ENCODE results near the gene TBC1D23.
A peak's percentile ranks its signal among the peaks of the same experiment; 100 is the strongest.
"Not testable (repeated sequence)": the region's sequence is repeated elsewhere in the genome, so short reads cannot be mapped to it uniquely, and the experiment has no call there.

TBC1D23 gene

DNA sequence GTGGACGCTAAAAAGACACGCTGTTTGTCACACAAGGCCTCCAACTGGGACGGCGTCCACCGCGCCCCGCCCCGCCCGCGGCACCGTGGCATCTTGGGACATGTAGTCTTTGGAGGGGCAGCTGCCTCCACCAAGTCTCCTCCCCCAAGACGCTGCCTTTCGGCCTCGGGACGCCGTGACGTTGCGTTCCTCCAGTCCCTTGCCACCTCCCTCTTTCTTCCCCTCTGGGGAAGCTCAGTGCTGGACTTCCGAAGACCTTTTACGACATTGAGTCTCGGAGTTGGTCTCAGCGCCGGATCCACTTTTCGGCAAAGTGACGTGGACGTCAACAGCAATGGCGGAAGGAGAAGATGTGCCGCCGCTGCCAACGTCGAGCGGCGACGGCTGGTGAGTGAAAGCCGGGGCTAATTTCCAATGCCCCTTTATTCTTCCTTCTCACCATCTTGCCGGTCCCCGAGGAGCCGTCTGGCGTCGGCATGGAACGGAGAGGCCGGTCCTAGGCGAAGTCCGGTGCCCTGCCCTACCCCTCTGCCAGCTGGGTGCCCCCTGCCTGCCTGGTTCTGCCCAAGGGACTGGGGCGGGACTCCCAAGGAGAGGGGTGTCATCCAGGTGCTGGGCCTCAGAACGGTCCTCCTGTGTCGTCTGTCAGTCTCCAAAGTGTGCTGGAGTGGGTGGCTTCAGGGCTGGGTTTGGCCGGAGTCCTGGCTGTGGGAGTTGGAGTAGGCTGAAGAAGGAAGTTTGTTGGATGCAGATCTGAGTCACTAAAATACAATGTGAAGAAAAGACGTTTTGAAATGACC lies at the start of gene TBC1D23:
TSS of gene TBC1D23 (plus strand) at position 308 of the 800 bp plus-strand sequence. CDS start at position 335, 27 bp downstream.
- FAIRE-seq, result peak; percentile 99

DNA sequence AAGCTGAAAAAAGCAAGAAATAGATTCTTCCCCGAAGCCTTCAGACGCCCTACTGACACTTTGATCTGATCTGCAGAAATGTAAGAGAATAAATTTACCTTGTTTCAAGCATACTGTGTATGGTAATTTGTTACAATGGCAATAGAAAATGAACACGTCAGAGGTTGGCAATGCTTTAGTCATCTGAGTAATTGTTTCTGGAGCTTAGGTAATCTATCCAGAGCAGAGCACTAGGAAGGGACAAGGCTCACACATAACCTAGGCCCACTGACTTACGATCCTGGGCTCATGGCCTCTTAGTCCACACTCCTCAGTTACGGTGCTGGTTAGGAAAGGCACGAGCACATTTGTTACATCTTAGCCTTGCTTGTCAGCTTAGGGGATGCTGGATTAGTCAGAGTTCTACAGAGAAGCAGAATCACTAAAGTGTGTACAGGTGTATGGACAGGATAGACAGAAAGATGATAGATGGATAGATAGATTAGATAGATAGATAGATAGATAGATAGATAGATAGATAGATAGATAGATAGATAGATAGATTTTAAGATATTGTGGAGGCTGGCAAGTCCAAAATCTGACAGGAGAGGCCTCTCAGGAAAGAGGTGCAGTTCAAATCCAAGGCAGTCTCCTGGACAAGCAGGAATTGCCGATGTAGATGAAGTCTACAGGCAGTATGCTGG lies 46.8 kb upstream of the TBC1D23 start:
- FAIRE-seq, result no peak

DNA sequence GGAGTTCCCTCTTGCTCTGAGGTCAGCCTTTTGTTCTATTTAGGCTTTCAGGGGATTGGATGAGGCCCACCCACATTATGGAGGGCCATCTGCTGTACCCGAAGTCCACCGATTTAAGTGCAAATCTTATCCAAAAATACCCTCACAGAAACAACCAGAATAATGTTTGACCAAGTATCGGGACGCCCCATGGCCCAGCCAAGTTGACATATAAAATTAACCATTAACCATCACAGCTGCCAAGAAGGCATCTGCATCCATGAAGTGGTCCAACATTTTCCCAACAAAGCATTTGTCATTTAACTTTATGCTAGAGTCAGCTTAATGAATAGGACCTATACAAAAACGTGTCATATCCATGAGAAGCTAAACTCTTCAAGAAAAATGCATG lies 46.2 kb upstream of the TBC1D23 start:
- FAIRE-seq, result no peak

DNA sequence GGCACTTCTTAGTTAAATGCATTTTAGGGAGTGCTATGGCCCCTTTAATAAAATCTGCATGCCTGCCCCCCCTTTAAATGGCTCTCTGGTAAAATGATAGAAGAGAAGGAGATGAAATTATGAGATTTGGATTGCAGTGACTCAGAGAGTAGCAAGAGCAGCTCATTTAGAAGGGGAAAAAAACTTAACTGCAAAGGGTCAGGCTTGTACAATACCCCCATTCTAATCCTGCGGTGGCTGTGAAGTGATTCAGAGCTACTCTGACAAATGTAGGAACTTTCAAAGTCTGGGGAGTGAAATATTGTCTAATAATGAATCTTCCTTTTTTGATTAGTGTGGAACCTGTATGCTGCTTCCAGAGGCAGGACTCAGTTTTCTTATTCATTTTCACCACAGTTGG lies 44.1 kb upstream of the TBC1D23 start:
- no peak for FAIRE-seq

DNA sequence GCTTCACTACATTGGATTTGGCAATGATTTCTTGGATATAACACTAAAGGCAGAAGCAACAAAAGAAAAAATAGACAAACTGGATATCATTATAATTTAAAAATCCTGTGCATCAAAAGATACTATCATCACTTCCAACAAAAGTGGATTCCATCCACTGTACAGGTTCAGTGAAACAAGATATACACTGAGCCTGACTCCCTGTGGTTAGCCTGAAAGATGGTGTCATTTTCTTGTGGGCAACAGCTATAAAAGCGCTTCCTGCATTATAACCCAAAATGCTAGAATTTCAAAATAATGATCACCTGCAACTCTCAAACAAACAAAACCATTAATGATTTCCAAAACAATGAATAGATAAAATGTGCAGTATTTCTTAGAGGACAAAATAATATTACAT lies 39.6 kb upstream of the TBC1D23 start:
- no peak for FAIRE-seq

DNA sequence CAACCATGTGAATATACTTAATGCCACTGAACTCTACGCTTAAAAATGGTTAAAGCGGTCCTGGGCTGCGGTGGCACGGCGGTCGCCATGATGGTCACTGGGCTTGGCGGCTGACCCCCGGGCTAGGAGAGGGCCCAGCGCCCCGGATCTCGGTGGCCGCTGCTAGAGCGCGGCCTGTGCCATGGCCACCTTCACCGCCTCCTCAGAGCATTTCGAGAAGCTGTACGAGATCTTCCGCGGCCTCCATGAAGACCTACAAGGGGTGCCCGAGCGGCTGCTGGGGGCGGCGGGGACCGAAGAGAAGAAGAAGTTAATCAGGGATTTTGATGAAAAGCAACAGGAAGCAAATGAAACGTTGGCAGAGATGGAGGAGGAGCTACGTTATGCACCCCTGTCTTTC lies 35.6 kb upstream of the TBC1D23 start:
- FAIRE-seq, result no peak

DNA sequence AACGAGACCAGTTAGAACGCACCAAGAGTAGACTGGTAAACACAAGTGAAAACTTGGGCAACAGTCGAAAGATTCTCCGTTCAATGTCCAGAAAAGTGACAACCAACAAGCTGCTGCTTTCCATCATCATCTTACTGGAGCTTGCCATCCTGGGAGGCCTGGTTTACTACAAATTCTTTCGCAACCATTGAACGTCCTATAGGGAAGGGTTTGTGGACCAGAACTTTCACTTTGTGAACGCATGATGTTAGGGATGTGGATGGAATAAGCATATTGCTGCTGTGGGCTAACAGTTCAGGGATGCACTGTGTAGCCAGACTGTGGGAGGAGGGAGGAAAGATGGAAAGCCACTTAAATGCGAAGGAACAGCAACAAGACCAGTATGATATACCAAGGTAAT lies 34.9 kb upstream of the TBC1D23 start:
- FAIRE-seq, result no peak

DNA sequence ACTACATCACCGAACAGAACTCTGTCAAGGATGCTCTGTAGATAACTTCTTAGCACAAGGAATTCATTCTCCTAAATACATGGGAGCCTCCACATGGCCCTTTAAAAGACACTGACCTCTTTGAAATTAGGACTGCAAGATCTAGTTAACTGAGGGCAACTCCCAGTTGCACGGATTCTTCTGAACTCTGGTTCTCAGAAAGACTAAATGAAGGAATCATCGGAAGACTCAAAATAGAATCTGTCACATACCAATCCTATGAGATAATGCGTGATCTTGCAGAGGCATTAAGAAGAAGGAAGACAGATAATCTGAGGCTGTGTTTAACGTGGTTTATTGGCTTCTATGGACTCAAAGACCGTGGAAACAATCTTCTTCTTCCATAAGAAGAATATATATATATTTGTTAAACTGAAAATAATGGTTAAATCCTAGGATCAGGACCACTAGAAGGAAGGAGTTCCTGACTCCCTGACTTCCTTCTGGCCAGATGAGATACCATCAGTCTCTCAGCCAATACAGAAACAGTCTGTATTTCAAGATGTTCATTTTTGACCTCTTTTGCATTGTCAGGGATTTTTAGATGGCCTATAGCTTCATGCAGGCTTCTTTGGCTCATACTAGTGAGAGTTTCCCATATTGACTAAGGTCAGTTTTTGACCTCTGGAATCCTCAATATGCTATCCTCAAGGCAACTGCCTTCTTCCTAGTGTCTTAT lies 33.9 kb upstream of the TBC1D23 start:
- FAIRE-seq, result no peak

DNA sequence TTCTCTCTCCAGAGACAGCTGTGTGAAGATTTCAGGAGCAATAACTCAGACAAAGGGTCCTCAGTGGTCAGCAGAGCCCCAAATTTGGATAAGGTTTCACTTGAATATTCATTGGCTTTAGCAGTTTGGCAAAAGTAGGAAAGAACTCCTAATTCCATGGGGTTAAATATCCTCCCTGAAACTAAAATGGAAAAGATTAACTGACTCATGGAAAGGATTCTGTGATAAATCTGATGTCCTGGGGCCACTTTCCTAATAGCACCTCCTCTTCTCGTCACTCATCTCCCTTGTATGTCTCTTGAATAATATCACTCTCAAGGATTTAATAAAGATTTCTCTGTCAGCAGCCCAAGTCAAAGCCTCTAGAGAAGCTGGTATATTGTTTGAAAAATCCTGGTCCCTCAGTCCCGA lies 33.3 kb upstream of the TBC1D23 start:
- no peak for FAIRE-seq

DNA sequence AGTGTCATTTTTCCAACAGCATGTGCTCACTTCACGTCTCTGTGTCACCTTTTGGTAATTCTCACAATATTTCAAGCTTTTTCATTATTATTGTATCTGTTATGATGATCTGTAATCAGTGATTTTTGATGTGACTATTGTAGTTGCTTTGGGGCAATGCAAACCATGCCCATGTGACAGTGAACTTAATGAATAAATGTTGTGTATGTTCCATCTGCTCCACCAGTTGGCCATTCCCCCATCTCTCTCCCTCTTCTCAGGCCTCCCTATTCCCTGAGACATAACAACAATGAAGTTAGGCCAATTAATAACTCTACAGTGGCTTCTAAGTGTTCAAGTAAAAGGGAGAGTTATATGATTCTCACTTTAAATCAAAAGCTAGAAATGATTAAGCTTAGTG lies 32.5 kb upstream of the TBC1D23 start:
- no peak for FAIRE-seq

DNA sequence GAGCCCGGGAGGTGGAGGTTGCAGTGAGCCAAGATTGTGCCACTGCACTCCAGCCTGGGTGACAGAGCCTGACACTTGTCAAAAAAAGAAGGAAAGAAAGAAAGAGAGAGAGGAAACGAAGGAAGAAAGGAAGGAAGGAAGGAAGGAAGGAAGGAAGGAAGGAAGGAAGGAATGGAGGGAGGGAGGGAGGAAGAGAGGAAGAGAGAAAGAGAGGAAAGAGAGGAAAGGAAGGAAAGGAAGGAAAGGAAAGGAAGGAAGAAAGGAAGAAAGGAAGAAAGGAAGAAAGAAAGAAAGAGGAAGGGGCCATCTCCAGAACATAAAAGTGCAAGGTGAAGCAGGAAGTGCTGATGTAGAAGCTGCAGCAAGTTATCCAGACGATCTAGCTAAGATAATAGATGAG lies 31.6 kb upstream of the TBC1D23 start:
- FAIRE-seq, result not testable (repeated sequence)

DNA sequence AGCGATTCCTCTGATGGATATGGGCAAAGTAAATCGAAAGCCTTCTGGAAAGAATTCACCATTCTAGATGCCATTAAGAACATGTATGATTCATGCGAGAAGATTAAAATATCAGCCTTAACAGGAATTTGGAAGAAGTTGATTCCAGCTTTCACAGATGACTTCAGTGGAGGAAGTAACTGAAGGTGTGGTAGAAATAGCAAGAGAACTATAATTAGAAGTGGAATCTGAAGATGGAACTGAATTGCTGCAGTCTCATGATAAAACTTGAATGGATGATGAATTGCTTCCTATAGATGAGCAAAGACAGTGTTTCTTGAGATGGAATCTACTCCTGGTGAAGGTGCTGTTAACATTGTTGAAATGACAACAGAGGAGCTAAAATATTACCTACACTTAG lies 30.1 kb upstream of the TBC1D23 start:
- FAIRE-seq, result no peak

DNA sequence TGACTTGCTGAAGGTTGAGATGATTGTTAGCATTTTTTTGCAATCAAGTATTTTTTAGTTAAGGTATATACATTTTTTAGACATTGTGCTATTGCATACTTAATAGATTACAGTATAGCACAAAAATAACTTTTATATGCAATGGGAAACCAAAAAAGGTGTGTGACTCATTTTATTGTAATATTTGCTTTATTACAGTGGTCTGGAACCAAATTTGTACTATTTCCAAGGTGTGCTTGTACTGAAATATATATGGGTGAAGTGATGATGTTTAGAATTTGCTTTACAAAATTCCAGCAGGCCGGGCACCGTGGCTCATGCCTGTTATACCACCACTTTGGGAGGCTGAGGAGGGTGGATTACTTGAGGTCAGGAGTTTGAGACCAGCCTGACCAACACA lies 29.1 kb upstream of the TBC1D23 start:
- no peak for FAIRE-seq

DNA sequence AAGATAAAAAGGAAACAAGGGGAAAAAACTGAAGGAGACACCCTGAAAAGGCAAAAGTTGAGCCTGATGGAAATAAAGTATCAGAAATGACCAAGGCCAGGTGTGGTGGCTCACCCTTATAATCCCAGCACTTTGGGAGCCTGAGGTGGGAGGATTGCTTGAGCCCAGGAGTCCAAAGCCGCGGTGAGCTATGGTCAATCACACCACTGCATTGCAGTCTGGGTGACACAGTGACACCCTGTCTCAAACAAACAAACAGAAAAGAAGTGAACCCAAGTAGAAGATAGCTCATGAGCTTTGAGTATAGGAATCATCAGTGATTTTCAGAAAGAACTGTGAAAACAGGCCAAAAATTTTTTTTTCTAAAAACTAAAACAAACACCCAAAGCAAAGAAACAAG lies 26.4 kb upstream of the TBC1D23 start:
- FAIRE-seq, result no peak

DNA sequence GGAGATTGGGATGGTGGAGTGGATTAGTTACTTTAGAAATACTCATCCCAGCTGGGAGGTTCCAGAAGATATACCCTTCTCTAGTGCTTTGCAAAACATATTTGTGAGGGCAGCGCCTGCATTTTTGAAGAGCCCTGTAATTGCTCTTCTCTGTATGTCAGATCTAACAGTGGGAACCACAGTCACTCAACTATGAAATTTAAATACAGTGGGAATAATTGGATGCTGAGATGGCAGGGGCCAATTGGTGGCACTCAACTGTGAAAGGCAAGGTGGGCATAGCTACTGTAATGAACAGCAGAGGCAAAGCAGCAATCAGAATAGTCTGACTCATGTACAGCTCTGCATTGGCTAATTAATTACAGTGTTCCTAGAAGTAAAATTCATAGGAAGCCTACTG lies 22.2 kb upstream of the TBC1D23 start:
- no peak for FAIRE-seq

DNA sequence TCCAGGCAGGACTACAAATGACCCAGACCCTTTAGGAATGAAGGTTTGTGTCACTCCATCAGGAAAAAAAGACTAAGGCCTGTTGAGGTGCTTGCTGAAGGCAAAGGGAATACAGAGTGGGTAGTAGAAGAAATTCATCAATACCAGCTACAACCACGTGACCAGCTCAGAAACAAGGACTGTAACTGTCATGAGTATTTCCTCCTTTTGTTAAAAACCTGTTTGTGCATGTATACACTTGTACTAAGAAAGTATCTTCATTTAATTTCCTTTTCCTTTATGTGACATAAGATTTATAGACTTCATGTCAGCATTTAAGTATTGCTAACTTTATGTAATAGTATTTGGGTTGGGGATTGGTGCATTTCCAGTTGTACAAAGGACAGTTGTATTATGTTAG lies 18.3 kb upstream of the TBC1D23 start:
- not testable (repeated sequence) for FAIRE-seq

DNA sequence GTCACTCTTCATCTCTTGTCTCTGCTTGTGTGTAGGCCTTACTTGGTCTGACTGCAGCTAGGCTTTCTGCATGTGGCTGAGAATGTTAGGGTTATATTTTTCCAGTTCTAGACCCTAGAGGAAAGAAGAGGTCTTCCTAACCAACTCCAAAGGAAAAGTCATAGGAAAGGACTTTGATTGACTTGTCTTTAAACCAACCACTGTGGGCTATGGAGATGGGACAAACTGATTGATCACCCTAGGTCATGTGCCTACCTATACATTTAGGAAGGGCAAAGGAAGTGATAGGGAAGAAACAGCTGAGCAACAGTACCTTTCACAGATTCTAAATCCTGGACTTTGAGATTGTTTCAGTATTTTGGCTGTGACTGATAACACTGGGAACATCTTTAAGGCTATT lies 16.5 kb upstream of the TBC1D23 start:
- no peak for FAIRE-seq

DNA sequence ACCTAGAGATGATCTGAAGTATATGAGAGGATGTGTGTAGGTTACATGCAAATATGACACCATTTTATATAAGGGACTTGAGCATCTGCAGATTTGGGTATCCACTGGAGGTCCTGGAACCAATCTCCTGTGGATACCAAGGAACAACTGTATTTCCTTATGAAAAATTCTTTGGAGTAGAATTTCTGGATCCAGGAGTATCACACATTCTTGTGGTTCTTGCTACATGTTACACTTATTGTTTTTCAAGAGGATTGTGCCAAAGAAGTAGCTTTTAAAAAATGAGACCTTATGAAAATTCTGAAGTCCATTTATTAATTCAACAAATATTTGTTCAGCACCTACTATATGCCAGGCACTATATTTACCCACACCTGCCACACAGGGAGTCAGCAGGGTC lies 15.7 kb upstream of the TBC1D23 start:
- no peak for FAIRE-seq

DNA sequence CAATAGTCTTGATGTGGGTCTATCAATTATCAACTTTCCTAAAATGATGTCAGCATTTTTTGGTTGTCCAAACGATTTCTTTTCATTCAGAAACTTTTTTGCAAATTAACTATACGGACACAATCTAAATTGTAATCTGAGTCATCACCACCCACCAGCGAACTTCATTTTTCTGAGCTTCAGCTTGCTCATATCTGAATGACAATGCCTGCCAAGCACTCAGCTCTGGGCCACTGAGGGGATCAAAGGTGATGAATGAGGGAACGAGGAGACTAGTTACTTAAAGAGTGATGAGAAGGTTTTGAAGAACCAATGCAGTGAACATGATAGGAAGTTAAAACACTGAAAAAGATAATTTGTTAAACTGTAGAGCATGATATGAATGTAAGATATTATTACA lies 14.9 kb upstream of the TBC1D23 start:
- no peak for FAIRE-seq

DNA sequence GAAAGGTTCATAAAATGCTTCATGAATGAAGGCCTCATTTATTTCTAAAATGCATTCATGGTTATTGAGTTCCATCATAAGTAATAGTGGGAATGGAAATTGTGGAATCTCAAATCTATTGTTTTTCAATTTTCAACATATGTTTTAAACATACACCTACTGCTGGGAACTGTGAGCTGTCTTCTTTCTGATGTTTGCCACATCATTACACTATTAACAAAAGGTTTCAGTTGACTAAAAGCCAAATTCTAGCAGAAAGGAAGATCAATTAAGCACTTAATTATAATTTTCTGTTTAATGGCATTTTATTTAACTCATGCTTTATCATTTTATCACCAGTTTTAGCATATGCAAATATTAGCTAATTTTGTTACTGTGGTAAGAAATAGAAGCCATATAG lies 13.8 kb upstream of the TBC1D23 start:
- FAIRE-seq, result no peak

DNA sequence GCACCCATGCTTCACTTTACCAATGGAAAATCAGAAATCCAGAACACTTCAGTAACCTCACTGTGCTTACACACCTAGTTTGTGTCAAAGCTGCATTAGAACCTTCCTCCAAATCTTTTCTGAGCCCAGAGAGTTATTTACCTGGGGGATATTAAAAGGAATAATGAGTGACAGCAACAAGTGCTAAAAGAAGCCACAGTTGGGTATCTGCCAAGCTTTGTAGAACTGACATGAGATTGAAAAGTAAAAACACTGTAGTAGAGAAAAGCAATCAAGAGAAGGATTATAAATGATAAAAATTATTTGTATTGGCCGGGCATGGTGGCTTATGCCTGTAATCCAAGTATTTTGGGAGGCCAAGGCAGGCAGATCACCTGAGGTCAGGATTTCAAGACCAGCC lies 8.8 kb upstream of the TBC1D23 start:
- no peak for FAIRE-seq

DNA sequence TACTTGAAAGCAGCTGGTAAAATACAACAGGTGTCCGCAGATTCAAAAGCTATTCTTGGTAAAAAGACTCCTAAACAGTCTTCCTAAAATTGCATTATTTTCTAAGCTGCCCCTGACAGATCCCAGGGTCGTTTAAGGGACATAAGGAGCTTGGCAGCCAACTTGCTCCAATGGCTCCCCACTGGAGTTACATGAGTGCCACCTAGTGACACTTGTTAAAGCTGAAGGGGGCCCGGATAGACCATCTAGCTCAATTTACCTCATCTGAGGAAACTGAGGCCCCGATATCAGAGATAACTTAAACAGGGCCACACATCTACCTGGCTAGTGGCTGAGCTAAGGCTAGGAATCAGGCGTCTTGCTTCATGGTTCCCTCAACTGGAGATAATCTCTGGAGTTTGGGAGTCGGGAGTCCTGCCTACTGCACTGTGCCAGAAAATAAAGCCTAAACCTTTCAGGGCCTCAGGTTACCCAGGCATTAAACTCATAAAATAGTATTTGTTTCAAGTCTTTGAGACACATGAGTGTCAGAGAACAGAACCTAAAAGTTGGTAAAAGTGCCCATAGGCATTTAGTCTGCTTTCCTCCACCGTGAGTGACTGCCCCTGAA lies 6.5 kb upstream of the TBC1D23 start:
- FAIRE-seq, result peak; percentile 58

DNA sequence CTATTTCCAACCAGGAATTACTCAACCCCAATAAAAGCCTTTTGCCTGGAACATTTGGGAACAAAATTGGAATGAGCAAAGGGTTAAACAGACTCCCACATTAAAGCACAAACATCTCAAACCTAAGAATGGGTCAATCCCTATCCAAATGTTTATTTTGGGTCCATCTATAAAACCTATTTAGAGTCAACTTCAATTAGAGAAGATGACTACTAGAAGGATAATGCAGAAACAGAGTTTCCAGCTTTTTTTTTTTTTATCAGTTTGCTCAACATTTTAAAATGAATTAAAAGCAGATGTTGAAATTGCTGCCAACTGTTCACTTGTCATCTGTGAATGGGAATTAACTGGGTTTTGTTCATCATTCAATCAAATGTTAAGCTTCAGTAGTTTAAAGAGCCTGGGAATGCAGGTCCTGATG lies 4.1 kb upstream of the TBC1D23 start:
- FAIRE-seq, result no peak

DNA sequence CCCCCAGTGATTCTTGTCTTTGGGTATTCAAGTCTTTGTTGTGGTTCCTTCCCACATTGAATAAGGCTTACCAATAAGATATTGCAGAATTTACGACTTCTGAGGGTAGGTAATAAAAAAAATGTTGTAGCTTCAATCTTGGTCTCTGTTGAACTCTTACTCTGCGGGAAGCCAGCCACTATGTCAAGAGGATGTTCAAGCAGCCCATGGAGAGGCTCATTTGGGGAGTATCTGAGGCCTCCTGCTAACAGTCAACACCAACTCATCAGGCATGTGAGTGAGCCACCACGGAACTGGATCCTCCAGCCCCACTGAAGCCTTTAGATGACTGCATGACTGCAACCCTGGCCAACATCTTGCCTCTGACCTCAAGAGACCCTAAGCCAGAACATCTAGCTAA lies 3.2 kb upstream of the TBC1D23 start:
- FAIRE-seq, result no peak
